H7 (cell line): Measurements from ENCODE around the gene CCDC12. TPM values are rescaled to one million over a fixed set of nuclear protein-coding genes. Genes with fewer than 3 reads are reported as not detected.

ENCODE experiments used
- DNase-seq: peaks from one replicate; pipeline ENCODE4 v3.0.0; 2012
- H3K27me3 ChIP-seq: 2 replicates; pipeline ENCODE4 v1.6.0; 2011; ENCODE audit warnings: mild to moderate bottlenecking, low read length; ENCODE audit not compliant: control insufficient read depth, insufficient read depth
- H3K36me3 ChIP-seq: replicated peaks from 2 replicates; pipeline ENCODE4 v1.5.1; 2011; ENCODE audit warnings: low read length; ENCODE audit not compliant: control insufficient read depth, insufficient read depth
- H3K4me3 ChIP-seq: 2 replicates; pipeline ENCODE4 v1.5.1; 2011; ENCODE audit warnings: low read depth, mild to moderate bottlenecking, control low read depth, low read length, moderate library complexity; ENCODE audit not compliant: insufficient read depth
- total RNA-seq: library from RNA; depleted of rRNA; stranded (reverse); fragments of >200 nt; shearing (Covaris generic); gene quantifications from 2 replicates; pipeline ENCODE4 v1.2.3, GENCODE V29; 2014

The CCDC12 gene
- total RNA-seq, 1 experiment from 2014 or later = 40.0 TPM

GRCh38 chr3:46985588-46985987, 9.0 kb upstream of the CCDC12 start:
- no peak for DNase-seq
- H3K27me3 ChIP-seq = no peaks in the 10 kb centered on the region; the same call in 1 of the 2 replicates
- no peaks in the 10 kb centered on the region; the same call in 1 of the 2 replicates for H3K36me3 ChIP-seq
- no peak overlapping the region for H3K4me3 ChIP-seq

DNA sequence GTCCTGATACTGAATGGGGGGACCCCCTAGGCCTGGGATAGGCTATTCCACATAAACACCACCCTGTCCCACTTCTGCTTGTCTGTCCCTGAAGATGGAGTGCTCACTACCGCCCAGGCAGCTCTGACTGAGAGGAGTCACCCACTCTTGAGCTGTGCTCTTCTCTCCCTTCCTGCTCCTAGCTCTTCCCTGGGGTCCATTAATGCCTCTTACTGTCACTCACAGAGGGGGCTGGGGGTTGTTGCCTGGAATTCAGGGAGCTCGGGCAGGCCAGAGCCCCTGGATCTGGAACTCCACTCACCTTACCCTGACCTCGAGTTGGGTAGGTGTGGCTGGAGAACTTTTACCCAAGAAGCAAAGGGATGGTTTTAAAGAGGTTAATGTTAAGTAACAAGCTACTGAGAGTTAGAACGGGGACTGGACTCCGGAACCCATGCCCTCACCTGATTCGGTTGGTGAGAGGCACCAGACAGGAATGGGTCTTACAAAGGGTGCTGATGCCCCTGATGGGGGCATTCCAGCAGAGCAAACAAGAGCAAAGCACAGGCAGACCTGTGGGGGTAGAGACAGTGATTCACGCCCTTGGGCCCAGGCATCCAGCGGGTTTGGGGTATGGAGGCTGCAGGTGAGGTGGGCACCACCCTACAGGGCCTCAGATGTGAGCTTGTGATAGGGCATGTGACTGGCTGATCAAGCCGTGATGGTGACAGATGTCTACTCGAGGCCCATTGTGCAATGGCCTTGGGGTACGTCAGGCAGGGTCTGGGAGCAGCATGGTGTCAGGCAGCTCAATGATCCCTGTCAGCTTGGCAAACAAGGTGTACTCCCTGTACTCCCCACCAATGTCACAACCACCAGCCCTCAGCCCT, 8.3 kb upstream of the CCDC12 start:
- Histone ChIP-seq H3K4me3 (no peak overlapping the region), H3K27me3 (no peaks in the 10 kb centered on the region; the same call in 1 of the 2 replicates), H3K36me3 (no peaks in the 10 kb centered on the region; the same call in 1 of the 2 replicates)
- DNase-seq = no peak

DNA sequence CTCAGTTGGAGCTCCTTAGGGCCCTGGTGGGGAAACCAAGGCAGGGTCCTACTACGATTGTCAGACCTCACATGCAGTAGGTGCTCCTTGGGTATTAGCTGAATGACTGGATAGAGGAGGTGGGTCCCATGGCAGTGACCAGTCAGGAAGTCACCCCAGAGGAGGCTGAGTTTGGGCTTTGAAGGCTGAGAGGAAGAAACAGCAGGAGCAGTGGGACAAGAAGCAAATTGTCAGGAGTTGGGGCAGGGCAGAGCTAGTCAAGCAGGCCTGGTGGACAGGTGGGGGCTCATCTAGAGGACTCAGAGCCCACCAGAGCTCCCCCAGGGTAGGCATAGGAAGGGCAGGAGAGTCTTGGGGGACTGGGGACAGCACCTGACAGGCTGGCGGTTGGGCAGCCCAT, 6.0 kb upstream of the CCDC12 start:
- no peak for DNase-seq
- Histone ChIP-seq H3K4me3 (no peak overlapping the region), H3K27me3 (no peaks in the 10 kb centered on the region; the same call in 1 of the 2 replicates), H3K36me3 (no peaks in the 10 kb centered on the region)

GRCh38 chr3:46981932-46982471, 5.5 kb upstream of the CCDC12 start:
- Histone ChIP-seq H3K27me3 (no peaks in the 10 kb centered on the region; the same call in 1 of the 2 replicates), H3K36me3 (no peaks in the 10 kb centered on the region), H3K4me3 (no peak overlapping the region)
- peak; percentile 83 for DNase-seq

GRCh38 chr3:46979958-46980497, 3.5 kb upstream of the CCDC12 start:
- Histone ChIP-seq H3K4me3 (peak overlapping the region; percentile 81), H3K27me3 (no peaks in the 10 kb centered on the region; the same call in 1 of the 2 replicates), H3K36me3 (no peaks in the 10 kb centered on the region)
- DNase-seq = peak; percentile 61

- Histone ChIP-seq H3K36me3 (no peaks in the 10 kb centered on the region; the same call in 1 of the 2 replicates), H3K4me3 (peak within 1 kb of the TSS; percentile 81), H3K27me3 (no peaks in the 10 kb centered on the region; the same call in 1 of the 2 replicates)
- DNase-seq = peak; percentile 97
These were observed 2.7 kb upstream of the CCDC12 start, which contains the start of gene NBEAL2 for GRCh38 chr3:46978985-46979944. Gene NBEAL2, plus strand, starts transcription at chr3:46979666. Its CDS starts 196 bp downstream, at chr3:46979862.

- H3K36me3 ChIP-seq = no peaks in the 10 kb centered on the region; the same call in 1 of the 2 replicates
- H3K4me3 ChIP-seq = no peak overlapping the region
- no peak for DNase-seq
- H3K27me3 ChIP-seq = no peaks in the 10 kb centered on the region; the same call in 1 of the 2 replicates
These were observed 1.8 kb upstream of the CCDC12 start for GRCh38 chr3:46978381-46978780.

DNA sequence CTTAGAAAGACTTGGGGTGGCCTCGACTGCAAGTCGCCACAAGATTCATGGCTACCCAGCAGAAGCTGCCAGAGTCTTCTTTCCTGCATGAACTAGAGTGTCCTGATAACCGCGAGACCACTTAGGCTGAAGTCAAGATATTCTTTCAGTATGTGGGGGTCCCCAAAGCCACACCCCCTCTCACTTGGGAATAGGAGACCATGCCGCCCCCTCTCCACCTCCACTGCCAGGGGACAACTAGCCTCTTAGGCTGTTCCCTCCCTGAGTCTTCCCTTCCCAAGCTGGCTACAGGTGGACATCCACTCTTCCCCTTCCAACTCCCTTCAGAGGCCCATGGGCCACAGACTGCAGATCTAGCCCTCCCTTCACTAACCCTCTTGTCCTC, 1.3 kb upstream of the CCDC12 start:
- no peak overlapping the region for H3K4me3 ChIP-seq
- no peaks in the 10 kb centered on the region; the same call in 1 of the 2 replicates for H3K27me3 ChIP-seq
- H3K36me3 ChIP-seq = no peaks in the 10 kb centered on the region; the same call in 1 of the 2 replicates
- no peak for DNase-seq

GRCh38 chr3:46974421-46975171, 1.9 kb downstream of the CCDC12 start:
- no peak overlapping the region for H3K4me3 ChIP-seq

GRCh38 chr3:46972396-46972795, 4.1 kb downstream of the CCDC12 start:
- no peak for DNase-seq
- H3K36me3 ChIP-seq = no peaks in the 10 kb centered on the region; the same call in 1 of the 2 replicates
- H3K4me3 ChIP-seq = no peak overlapping the region
- H3K27me3 ChIP-seq = no peaks in the 10 kb centered on the region

More at GRCh38 chr3:46974421-46975171, 1.9 kb downstream of the CCDC12 start:
- no peak for DNase-seq
- no peaks in the 10 kb centered on the region; the same call in 1 of the 2 replicates for H3K36me3 ChIP-seq
- no peaks in the 10 kb centered on the region for H3K27me3 ChIP-seq

DNA sequence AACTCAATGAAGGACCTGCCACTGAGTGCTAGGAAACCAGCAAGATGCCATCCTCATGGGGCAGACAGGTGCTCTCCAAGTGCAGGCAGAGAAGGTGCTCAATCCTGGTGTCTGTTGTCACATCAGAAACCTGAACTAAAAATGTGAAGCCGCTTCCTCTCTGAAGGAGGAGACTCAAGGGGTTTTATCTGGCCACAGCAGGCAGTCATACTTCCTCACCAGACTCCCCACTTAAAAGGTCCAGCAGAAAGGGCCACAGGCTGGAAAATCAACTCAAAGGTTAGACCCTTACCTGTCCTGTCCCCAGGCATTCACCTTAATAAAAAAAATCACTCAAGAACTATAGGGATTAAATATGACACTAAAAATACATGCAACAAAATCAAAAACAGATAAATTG, 4.8 kb downstream of the CCDC12 start:
- no peak for DNase-seq
- Histone ChIP-seq H3K4me3 (no peak overlapping the region), H3K27me3 (no peaks in the 10 kb centered on the region), H3K36me3 (no peaks in the 10 kb centered on the region; the same call in 1 of the 2 replicates)

GRCh38 chr3:46971151-46971550, 5.4 kb downstream of the CCDC12 start:
- DNase-seq = no peak
- Histone ChIP-seq H3K36me3 (no peaks in the 10 kb centered on the region; the same call in 1 of the 2 replicates), H3K4me3 (no peak overlapping the region)

DNA sequence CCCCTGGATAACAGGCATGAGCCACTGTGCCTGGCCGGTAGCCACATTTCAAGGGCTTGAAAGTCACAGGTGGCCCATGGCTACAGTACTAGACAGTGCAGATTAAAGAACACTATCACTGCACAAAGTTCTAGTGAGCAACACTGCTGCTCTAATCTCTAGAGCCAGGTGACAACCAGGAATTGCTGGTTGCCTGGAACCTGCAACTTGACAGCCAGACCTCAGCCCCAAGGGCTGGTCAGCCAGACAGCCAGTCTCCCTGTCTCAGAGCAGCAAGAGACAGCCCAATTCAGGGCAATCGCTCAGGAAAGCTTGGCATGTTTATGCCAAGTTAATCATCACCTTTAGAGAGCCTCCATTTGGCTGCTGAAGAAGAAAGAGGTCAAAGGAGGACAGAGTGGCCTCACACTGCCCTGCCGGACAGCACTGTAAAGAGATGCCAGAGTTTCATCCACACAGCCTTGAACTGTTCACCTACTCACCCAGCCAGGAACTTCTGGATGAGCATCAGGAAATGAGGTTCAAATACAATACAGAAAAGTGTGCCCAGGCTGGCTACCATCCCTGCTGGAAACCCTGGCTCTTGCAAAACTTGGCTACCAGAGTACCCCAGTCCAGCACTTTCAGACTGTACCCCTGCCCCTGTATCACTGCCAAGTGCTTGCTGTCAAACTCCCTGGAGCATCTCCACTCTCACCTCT, 6.0 kb downstream of the CCDC12 start:
- peaks cover under 1% of the 10 kb centered on the region; the same call in 1 of the 2 replicates for H3K36me3 ChIP-seq
- no peak overlapping the region for H3K4me3 ChIP-seq
- no peaks in the 10 kb centered on the region for H3K27me3 ChIP-seq
- no peak for DNase-seq

More at GRCh38 chr3:46971151-46971550, 5.4 kb downstream of the CCDC12 start:
- H3K27me3 ChIP-seq = no peaks in the 10 kb centered on the region
